ENCODE measurements around the gene SEMA3G. TPM values are rescaled to one million over a fixed set of nuclear protein-coding genes. Genes with fewer than 3 reads are reported as not detected.

Gene SEMA3G
- total RNA-seq = 1 to 10 TPM in 3 of 5 donors, under 1 TPM in 2; under 0.01 to 9.6 (median 1.7) TPM
- polyA plus RNA-seq = 1 to 10 TPM; 1.4 to 2.3 (median 1.9) TPM
- long read RNA-seq, donor 1 = 0 reads
- long read RNA-seq, donor 2 = 0 reads
- long read RNA-seq, donor 3 = 0 reads
- long read RNA-seq, donor 4 = 0 reads
- long read RNA-seq, donor 5, partial matches to known transcripts = 56 of 62 reads
- long read RNA-seq, donor 5, other reads (novel, unspliced or antisense) = 6 of 62 reads
- long read RNA-seq, donor 6 = 0 reads
- long read RNA-seq, donor 7 = 0 reads
- long read RNA-seq, donor 8 = 0 reads
- long read RNA-seq, donor 9 = 0 reads
- long read RNA-seq, donor 10 = 0 reads

GRCh38 chr3:52444860-52445793, at the start of gene SEMA3G:
TSS of gene SEMA3G (minus strand) at chr3:52445103. CDS start at chr3:52445027, 76 bp downstream.
- intact Hi-C loops (cut with DNase I; ENCODE audit: low total_unique reads) = no loop called here
- DNase-seq = peak; percentile 90 to 92
- TF ChIP-seq CTCF (IDR thresholded peaks at IDR 0.05) = peak in 5 of 7 experiments; percentile 69 to 80 (median 74)
- TF ChIP-seq EP300 (IDR thresholded peaks at IDR 0.05) = no peak
- TF ChIP-seq POLR2AphosphoS5 (IDR thresholded peaks at IDR 0.05) = peak; percentile 21 to 72 (median 71)
- TF ChIP-seq POLR2A (IDR thresholded peaks at IDR 0.05) = peak in 1 of 4 donors; percentile 33
- Histone ChIP-seq H3K27me3 (no peaks in the 10 kb centered on the region), H3K4me1 (peaks cover 4 to 27% (median 19%) of the 10 kb centered on the region in 4 donors), H3K27ac (peak within 1 kb of the TSS in 2 of 5 donors; percentile 35 to 39), H3K4me3 (peak within 1 kb of the TSS; percentile 2 to 37 (median 30)), H3K36me3 (no peaks in the 10 kb centered on the region), H3K9me3 (no peaks in the 10 kb centered on the region)
- WGBS, 5 donors = 18 to 25% (median 22%) methylated on average over 11 to 19 of the region's 19 CpGs

- Histone ChIP-seq H3K9me3 (no peaks in the 10 kb centered on the region), H3K27me3 (no peaks in the 10 kb centered on the region), H3K4me3 (no peak overlapping the region), H3K27ac (peak overlapping the region in 4 of 5 donors; percentile 54 to 79 (median 72)), H3K4me1 (peaks cover 5 to 87% (median 25%) of the 10 kb centered on the region in 4 donors), H3K36me3 (peaks cover 40 to 46% (median 43%) of the 10 kb centered on the region in 4 donors)
- no peak for DNase-seq
- intact Hi-C loops (cut with DNase I; ENCODE audit: low total_unique reads) = no loop called here
- WGBS, 5 donors = 54 to 72% (median 71%) methylated on average over 5 to 7 of the region's 7 CpGs
- TF ChIP-seq POLR2AphosphoS5 (IDR thresholded peaks at IDR 0.05) (no peak), CTCF (IDR thresholded peaks at IDR 0.05) (no peak), EP300 (IDR thresholded peaks at IDR 0.05) (no peak), POLR2A (IDR thresholded peaks at IDR 0.05) (no peak)
Observed at GRCh38 chr3:52494445-52494844, 49.5 kb upstream of the SEMA3G start.

- H3K9me3 ChIP-seq = no peaks in the 10 kb centered on the region
- DNase-seq = no peak
- TF ChIP-seq EP300 (IDR thresholded peaks at IDR 0.05) (no peak), POLR2A (IDR thresholded peaks at IDR 0.05) (no peak), CTCF (IDR thresholded peaks at IDR 0.05) (no peak), POLR2AphosphoS5 (IDR thresholded peaks at IDR 0.05) (no peak)
- peak overlapping the region in 1 of 5 donors; percentile 14 for H3K27ac ChIP-seq
- peaks cover 50 to 56% (median 53%) of the 10 kb centered on the region in 4 donors for H3K36me3 ChIP-seq
- WGBS, 5 donors = 87 to 93% (median 91%) methylated on average over 5 to 7 of the region's 7 CpGs
- intact Hi-C loops (cut with DNase I; ENCODE audit: low total_unique reads) = no loop called here
- H3K4me1 ChIP-seq = peaks cover 5 to 78% (median 24%) of the 10 kb centered on the region in 4 donors
- no peak overlapping the region for H3K4me3 ChIP-seq
- no peaks in the 10 kb centered on the region for H3K27me3 ChIP-seq
Observed at GRCh38 chr3:52493232-52494017, 48.5 kb upstream of the SEMA3G start.

Data from stomach (tissue), 19 donors.